HG03064 (cell line): Measurements from ENCODE around the gene EXOC4.

ENCODE experiments used
- ATAC-seq: cut with Tn5 transposase; IDR thresholded peaks from one replicate; pipeline ENCODE4 v1.9.1; 2021; ENCODE audit warnings: low read depth; ENCODE audit not compliant: unreplicated experiment

EXOC4 gene

DNA sequence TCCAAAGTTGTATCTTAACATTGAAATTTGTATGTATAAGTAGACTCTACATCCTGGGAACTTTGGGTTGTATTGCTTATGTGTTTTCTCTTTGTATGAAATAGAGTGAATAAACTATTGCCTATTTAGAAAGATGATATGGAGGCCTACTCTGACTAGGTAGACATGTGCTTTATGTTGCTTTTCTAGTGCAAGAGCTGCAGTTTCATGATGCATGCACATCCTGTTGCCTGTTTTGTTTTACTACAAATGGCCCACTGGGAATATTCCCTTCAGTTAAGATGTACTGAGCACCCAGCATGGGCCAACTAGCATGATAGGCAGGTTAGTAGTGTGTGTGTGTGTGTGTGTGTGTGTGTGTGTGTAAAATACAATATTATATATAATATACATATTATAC lies 592.1 kb downstream of the EXOC4 start:
- no peak for ATAC-seq

DNA sequence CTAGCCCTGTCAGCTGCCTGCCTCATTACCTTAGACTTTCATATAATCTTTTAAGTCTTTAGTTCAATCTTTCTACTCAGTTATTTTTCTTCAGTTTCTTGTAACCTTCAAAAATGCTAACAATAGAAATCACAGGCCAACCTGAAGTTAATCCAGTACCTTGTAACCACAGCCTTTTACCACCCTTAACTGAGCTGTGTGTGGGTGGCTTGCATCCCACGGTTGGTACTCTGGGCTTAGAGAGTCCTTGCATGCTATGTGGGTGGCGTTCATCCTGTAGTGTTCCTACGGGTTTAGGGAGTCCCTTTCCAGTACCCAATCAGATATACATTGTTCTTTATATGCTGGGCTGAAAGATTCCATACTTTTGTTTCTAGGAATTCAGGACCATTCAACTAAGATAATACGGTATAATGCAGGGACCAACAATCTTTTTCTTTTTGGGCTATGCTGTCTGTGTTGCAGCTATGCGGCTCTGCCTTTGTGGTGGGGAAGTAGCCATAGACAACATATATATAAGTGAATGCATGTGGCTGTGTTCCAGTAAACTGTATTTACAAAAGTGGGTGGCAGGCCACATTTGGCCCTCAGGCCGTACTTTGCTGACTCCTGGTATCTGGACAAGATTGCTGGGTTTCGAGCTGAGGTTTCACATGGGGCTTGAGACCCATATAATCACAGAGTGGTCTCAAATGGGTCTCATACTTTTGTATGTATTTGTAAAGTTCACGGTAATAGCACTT lies 593.5 kb downstream of the EXOC4 start:
- ATAC-seq: no peak

DNA sequence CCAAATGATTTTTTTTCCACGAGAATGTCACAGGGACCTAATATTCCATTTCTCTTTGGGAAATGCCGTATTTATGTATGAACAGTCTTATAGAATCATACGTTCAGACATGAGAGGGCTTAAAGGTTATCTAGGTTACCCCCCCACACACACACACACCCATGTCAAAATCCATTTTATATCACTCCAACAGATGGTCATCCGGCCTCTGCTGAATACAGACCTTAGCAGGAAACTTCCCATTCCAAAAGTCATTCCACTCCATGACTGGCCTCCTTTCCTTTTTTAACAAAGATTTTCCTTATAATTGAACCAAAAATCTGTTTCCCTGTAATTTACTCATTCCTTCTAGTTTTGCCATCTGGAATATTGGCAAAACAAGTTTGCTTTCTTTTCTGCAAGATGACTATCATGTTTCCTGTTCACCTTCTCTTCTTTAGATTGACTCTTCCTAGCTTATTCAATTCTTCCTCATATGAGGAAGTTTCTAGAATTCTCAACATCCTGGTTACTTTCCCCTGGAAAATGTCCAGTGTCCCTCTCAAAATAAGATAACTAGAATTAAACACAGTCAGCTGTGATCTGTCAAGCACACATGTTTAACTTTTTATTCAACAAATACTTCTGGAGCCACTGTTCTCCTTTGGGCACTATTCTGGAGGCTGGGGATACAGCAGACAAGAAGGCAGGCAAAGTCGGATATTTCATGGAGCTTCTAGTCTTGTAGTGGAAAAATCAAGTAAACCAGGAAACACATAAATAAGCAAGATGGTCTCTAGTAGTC lies 597.8 kb downstream of the EXOC4 start:
- no peak for ATAC-seq

DNA sequence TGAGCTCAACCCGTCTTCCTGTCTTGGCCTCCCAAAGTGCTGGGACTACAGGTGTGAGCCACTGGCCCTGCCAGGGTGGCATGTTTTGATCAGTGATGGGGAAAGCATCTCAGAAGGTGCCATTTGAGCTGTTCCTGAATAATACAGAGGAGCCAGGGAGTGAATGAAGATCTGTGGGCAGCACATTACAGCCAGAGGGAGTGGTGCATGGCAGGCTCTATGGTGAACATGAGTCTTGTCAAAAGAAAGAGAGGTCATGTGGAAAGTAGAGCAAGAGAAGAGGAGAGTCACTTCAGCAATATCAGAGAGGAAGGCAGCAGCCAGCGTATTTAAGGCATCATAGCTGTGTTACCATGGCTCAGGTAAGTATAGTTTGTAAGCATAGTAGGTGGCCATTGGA lies 598.5 kb downstream of the EXOC4 start:
- no peak for ATAC-seq

DNA sequence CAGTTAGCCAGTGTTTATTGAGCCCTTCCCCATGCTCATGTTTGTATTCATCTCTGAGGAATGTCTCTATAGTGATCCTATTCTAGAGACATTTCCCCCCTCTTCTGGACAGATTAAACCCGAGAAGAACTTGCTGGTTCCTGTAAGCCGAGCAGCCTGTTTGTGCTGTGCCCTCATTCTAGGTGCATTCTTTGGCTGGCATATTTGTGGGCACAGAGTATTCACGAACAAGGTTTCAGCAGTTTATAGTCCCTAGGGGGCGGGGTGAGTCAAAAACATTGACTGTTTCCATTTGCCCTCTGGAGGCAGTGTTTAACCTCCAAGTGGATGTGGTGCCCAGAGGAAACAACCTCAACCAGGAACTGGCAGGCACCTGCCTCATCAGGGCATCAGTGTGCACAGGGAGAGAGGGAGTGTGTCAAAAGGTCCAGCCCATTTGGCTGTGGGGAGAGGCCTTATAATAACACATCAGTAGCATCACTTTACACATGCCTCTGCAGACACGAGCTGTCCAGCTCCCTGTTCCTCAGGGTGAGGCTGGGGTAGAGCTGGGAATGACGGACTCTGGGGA lies 600.9 kb downstream of the EXOC4 start:
- ATAC-seq: no peak

DNA sequence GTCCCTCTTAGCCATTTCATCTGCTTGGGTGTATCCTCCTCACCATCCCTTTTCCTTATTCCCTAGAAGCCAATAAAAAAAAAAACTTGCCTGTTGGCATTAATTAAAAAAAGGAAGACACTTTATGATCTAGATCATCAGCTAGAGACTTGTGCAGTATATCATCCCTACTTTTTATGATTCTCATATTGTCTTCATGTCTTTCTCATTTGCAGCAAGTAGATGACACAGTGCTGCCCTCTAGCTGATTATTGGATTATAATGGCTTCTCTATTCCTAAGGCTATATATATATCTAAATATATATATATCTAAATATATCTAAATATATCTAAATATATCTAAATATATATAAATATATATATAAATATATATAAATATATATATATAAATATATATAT lies 601.9 kb downstream of the EXOC4 start:
- no peak for ATAC-seq

DNA sequence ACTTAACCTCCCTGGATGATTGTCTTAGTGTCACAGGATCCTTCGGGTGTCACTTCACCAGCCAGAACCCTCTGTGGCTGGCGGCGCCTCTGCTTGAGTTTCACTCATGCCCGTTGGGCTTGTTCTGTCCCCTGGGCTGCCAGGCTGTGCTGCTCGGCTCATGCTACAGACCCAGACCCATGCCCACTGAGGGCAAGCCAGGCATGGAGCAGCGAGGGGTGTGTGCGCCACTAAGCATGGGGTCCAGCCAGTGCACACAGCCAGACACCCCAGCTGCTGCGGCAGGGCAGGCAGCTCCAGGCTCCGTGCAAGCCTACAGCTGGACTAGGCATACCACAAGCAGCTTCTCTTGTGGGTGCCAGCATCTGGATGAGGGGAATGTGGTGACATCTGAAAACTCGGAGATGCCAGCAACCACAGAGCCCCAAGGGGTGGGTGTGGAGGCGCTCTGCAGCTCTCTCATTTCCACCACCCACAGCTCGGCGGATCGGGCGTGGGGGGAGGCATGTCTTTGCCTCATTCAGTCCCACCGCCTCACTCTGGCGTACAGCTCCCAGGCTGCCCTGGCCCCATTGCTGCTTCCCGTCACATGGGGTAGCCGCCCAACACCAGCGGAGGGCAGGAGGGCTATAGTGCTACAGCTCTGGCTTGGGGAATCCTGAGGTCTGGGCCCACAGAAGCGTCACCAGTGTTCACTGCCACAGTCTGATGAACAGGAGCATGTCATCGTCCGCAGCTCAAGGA lies 604.7 kb downstream of the EXOC4 start:
- no peak for ATAC-seq

DNA sequence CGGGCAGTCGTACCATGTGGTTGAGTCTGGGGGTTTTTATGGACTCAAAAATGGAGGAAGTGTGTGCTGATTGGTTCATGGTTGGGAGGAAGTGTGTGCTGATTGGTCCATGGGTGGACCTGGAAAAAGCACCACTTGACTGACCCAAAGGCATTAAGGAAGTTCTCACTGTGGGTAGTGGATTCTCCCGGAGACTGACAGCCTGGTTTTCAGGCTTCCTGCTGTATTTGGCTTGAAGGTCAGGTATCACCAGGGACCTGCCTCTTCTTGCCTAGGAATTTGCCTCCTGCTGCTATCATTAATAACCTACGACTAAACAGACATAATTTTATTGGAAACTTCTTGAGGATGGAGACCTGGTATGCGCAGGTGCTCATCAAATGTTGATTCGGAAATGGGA lies 605.4 kb downstream of the EXOC4 start:
- ATAC-seq: no peak

DNA sequence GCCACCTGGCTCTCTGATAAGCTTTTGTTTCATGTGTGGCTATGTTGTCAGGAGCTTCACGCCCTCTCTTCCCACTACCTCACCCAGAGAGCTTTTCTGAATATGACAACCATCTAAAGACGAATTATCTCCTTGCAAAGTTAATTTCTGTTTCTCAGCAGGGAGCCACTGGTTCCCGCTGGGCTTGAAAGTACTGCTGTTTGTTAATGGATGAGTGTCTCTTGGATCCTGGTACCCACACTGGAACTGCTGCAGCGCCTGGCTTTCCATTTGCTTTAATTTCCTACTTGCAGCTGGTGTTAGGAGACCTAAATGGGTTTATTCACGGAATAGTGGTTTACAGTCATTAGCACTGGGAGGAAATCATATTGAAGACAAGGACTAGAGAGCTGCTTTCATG lies 606.4 kb downstream of the EXOC4 start:
- ATAC-seq: no peak

DNA sequence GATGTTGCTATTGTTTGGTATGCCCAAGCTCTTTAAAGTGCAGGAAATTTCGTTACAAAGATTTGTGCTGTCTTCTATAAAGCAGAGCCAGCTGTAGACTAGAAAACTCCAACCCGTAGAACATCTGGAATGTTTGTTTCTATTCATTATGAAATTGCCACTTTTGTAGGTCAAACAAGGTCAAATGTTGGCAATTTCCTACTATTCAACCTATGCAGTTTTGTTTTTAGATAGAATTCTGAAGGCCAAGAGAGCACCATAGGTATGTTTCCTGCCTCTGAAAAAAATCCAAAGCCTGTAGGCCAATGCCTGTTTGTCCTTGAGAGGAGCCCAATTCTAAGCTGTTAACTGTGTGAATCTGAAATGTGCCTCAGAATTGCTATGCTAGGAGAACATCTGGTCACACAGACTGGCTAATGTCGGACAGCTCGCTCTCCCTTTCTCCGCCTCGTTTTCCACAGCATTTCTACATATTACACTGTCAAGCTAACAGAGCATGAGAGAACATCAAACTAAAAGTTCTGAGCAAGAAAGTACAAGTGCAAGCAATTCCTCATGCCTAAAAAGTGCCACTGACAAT lies 607.1 kb downstream of the EXOC4 start:
- ATAC-seq: no peak

DNA sequence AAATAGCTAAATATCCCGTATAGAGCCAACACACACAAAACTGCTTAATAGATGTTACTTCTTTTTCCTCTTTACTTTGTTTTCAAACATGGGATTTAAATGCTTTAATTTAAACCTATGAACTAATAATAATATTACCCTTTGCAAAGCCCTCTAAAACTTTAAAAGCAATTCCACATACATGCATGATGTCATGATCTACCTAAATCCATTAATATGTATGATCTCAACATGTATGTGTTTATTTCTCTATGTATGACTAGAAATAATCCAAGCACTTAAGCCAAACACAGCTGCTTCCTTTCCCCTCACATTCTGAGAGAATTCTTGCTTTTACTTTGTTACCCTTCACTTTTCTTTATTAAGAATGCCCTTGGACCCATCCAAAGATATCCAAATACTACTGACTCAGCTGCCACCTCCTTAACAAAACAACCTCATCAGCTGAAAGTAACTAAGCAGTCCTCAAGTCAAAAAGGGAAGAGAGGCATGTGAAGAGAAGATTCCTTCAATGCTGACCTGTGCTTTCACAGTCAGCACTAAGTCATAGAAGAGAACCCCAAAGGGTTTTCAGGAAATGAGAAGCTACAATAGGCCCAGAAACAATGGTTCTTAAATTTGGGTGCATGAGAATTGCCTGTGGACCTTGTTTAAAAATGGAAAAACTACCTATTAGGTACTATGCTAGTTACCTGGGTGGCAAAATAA lies 607.9 kb downstream of the EXOC4 start:
- no peak for ATAC-seq

DNA sequence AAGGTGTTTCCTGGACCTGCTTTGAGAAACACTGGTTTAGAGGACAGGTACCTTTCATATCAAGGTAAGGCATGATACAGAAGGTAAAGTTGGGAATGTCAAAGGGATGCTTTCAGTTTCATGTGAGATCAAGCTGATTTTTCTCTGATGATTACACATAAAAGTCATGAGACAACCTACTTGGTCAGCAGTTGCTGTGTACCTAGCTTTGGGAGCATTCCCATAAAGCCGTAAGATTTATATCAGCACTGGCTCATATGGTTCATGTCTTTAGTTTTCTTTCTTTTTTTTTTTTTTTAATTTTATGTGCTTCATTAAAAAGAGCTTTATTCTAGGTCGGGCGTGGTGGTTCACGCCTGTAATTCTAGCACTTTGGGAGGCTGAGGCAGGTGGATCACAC lies 609.0 kb downstream of the EXOC4 start:
- no peak for ATAC-seq

DNA sequence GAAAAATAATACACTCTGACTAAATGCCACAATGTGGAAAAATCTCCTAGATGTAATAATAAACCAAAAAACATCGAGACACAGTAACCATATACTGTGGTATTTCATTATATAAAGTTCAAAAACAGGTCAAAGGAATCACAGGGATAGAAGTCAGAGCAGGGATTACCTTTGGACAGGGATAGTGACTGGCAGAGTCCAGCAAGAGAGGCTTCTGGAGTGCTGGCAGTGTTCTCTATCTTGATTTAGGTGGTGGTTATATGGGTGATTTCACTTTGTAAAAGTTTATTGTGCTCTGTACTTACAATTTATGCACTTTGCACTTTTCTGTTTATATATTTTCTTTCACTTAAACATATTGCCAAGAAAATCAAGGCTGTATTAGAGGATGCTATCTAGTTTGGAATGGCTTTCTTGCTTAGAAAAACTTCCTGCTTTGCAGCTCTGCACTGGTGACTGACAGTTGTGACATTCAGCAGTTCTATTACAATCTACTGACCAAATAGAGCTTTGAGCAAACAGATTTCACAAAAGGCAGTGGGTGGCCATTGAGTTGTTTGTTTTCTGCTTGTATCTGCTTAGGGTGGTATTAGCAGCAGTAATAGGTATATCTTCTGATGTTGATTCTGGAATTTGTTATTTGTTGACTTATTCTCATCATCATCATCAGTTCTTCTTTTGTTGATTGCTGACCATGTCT lies 610.6 kb downstream of the EXOC4 start:
- ATAC-seq: no peak

DNA sequence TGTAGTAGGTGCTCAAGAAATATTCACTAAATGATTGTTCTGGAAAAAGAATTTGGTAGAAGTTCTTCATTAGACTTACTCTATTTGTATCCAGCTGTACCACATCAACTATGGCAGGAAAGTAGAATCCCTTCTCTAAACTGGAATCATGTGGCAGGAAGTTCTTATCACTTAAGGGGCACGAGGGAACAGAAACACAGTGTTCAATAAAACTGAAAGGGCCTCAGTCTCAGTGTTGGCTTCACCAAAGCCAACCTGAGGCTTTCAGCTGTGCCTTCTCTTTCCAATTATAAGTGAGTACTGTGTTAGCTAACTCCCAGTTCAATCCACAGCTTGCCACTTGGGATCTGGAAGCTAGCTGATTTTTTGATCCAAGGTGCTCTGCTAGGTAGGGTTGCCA lies 616.7 kb downstream of the EXOC4 start:
- no peak for ATAC-seq

DNA sequence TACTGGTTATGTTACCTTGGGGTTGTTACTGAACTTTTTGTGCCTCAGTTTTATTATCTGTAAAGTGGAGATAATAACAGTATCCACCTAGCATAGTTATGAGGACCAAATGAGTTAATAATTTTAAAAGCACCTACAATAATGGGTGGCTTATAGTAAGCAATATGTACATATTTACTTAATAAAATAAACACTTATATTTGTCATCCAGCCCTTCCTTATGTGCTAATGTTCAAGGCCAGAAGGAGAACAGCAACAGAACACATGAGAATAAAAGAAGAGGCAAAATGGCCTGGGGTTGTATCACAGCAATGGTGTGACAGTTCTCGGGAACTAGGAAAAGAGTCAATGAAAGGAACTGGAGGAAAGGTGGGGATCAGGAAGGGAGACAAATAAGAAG lies 618.9 kb downstream of the EXOC4 start:
- ATAC-seq: no peak

DNA sequence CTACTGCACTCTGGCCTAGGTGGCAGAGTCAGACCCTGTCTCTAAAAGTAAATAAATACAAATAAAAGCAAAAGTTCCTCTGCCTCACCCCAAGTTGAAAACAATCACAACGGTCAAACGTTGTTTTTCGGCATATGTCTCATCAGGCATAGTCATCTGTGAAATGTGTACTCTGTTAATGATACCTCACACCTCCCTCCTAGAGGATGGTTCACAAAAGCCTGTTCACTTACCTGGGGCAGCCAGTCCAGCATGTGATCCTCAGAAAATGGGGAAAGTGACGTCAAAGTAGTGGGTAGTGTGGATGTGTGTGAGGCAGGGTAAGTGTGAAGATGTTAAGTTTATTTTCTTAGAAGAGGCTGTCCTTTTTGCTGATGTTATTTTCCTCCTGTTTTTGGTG lies 620.3 kb downstream of the EXOC4 start:
- no peak for ATAC-seq

DNA sequence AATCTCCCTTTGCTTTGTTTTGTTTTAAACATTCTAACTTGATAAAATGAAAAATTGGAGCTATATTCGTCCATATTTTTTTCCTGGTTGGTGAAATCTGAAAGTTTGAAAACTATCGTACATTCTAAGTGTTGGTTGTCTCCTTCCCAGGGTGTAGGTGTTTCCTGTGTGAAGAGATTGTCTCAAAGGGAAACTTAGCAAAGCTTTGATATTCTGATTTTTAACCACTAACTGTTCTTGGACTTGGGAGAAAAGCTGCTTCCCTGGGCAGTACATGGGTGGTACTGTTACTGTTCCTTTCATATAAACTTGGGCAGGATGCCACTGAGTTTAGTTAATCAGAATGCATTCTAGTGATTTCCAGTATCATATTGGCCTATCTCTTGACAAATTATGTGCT lies 620.8 kb downstream of the EXOC4 start:
- no peak for ATAC-seq

DNA sequence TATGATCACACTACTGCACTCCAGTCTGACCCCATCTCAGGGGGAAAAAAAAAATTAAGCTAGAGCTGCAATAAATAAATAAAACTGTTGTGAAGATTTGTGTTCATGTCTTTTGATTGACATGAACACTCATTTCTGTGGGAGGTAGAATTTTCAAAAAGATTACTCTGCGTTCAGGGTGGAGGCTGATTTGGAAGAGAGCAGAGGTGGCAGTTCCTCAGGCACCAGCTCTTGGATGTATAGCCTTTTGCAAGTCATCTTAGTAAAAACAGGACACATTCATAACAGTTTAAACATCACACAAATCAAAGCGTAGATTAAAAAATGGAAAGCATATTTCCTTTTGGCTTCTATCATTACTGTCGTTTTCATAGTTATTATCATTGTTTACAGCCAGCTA lies 630.7 kb downstream of the EXOC4 start:
- no peak for ATAC-seq

DNA sequence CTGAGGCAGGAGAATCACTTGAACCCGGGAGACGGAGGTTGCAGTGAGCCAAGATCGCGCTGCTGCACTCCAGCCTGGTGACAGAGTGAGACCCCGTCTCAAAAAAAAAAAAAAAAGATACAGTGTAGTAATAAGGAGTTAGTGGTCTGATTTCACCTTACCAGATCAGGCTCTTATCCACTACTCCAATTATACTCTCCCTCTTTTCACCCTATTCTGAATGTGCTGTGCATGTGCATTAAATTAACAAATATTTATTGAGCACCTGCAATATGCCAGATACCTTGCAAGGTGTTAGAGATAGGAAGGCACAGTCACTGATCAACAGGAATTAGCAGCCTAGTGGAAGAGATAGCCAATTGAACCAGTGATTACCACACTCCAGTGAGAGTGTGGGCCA lies 632.3 kb downstream of the EXOC4 start:
- ATAC-seq: no peak

DNA sequence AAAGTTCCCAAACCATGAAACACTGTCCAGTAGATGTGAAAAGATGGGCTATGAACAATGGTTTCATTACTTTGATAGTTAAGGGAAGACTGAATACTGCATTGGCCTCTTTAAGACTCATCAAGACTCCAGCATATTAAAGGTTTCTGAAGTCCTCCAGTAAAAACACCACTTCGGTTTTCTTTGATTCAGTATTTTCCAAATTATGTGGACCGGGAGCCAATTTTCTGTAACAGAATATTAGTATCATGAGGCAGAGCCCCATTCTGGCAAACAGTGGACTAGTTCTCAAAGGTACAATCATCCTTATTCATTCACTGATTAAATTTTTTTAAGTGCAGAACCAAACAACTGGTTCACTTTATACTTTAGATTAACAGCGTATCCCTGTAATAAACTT lies 633.2 kb downstream of the EXOC4 start:
- no peak for ATAC-seq
